ENCODE measurements around the gene ITM2C. TPM values are rescaled to one million over a fixed set of nuclear protein-coding genes. Genes with fewer than 3 reads are reported as not detected.

ITM2C gene
- total RNA-seq, 2 experiments from 2014 or later = 77.2 to 79.5 TPM

DNA sequence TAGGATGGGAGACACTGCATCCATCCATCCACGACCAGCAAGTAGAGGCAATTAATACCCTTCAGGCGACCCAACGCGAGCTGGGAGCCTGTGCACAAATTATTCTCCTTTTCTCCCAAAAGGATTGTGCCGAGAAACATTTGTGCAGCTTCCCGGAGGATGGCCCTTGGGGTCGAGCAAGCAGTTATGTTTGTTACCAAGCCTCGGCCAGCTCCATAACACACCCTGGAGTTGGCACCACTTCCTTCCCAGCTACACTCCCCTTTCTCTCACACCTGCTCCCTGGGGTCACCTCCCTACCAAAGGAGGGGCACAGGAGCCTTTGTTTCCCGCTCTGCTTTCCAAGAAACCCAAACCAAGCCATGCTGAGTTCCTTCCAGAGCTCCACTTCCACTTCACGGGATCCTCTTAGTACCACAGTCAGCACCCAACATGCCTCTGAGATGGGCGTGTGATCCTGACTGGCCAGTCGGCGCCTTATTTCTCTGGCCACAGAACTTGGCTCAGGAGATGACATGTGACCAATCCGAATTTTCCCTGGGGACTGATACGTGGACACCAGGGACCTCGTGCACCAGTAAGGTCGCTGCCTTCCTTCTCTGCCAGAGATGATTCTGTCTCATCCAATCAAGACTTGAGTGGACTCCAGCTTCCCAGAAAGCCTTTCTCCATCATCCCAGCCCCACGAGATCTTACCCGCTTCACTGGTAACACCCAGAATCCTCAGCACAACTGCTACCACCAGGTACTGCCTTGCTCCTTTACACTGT is 31.8 kb downstream of the ITM2C start:
- ChIA-PET CTCF (interaction anchor here (2.1 to 15.6 kb wide), 2 partner anchors 90 to 157 kb away, joined by 7 to 354 read pairs; no protein-coding TSS in a partner anchor), POLR2A (no interaction called here)

DNA sequence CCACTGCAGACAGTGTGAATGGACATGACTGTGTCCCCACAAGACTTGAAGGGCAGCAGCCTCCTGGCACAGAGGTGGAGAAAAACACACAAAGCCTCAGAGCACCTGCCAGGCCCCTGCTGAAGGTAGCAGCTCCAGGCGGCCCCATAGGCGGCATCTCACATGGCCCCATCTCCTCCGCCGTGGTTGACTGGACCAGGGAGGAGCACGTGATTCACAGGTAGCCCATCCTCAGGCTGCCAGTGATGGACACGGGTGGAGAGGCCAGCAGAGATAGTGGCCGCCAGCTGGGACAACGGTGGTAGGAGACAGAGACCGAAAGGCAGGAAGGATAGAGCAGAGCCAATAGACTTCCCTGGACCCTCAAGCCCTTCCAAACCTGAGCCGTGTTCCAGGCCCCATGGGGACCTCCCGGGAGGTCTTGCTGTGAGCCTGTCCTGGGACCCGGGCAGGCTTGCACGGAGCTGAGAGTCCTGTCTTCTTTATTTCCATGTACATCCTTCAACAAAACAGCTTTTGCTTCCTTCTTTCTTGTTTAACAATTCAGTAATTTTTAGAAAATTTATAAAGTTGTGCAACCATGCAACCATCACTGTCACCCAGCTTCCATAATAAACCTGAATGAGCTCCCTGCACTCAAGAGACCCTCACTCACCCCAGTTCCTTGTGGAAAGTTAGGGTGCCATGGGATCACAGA is 33.4 kb downstream of the ITM2C start:
- POLR2A ChIA-PET = interaction anchor here (1.0 to 1.3 kb wide), 2 partner anchors 12 to 87 kb away, joined by 3 read pairs; no protein-coding TSS in a partner anchor
- DNase-seq (no peak), ATAC-seq (no peak)
- no peak overlapping the region for H3K4me3 Mint-ChIP-seq
- no peaks in the 10 kb centered on the region for H3K36me3 Mint-ChIP-seq (ENCODE audit: low read depth)
- H3K27ac Mint-ChIP-seq = no peak overlapping the region
- no peaks in the 10 kb centered on the region for H3K27me3 Mint-ChIP-seq (ENCODE audit: low read depth)
- CTCF ChIA-PET = interaction anchor here (1.2 to 15.6 kb wide), 4 partner anchors 26 to 88 kb away, joined by 3 to 354 read pairs (median 9); no protein-coding TSS in a partner anchor
- peaks cover 30% of the 10 kb centered on the region for H3K4me1 Mint-ChIP-seq (ENCODE audit: low read depth)
- H3K9me3 Mint-ChIP-seq (ENCODE audit: insufficient read depth) = no peaks in the 10 kb centered on the region

More for the DNA sequence above, 31.8 kb downstream of the ITM2C start:
- ATAC-seq = no peak
- Mint-ChIP-seq H3K27me3 (ENCODE audit: low read depth) (peaks cover 2% of the 10 kb centered on the region), H3K4me1 (ENCODE audit: low read depth) (peaks cover 32% of the 10 kb centered on the region), H3K36me3 (ENCODE audit: low read depth) (no peaks in the 10 kb centered on the region), H3K9me3 (ENCODE audit: insufficient read depth) (no peaks in the 10 kb centered on the region), H3K27ac (no peak overlapping the region), H3K4me3 (no peak overlapping the region)
- DNase-seq = no peak

DNA sequence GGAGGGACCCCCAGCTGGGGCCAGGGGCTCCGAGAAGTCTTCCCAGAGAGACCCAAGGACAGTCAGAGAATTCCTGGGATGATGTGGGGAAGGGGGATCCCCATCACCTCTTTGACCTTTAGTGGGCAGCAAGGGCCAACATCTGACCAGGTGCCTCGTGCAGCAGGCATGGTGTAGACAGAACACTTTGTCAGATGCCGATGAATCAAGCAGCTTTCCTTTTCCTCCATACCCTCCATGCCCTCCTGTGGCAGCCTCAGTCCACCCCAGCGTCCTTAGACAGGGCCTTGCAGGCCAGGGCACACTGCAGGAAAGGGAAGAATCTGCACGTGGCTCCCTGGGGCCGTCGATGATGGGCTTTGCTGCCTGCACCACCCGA is 34.0 kb downstream of the ITM2C start:
- ChIA-PET CTCF (interaction anchor here (1.2 to 15.6 kb wide), 4 partner anchors 26 to 88 kb away, joined by 3 to 354 read pairs (median 9); no protein-coding TSS in a partner anchor), POLR2A (interaction anchor here (0.8 to 1.3 kb wide), 3 partner anchors 13 to 86 kb away, joined by 3 to 4 read pairs (median 3); no protein-coding TSS in a partner anchor)
- ATAC-seq = no peak
- peaks cover 30% of the 10 kb centered on the region for H3K4me1 Mint-ChIP-seq (ENCODE audit: low read depth)
- H3K9me3 Mint-ChIP-seq (ENCODE audit: insufficient read depth) = no peaks in the 10 kb centered on the region
- H3K27ac Mint-ChIP-seq = no peak overlapping the region
- H3K36me3 Mint-ChIP-seq (ENCODE audit: low read depth) = no peaks in the 10 kb centered on the region
- H3K4me3 Mint-ChIP-seq = no peak overlapping the region
- DNase-seq = no peak
- no peaks in the 10 kb centered on the region for H3K27me3 Mint-ChIP-seq (ENCODE audit: low read depth)

DNA sequence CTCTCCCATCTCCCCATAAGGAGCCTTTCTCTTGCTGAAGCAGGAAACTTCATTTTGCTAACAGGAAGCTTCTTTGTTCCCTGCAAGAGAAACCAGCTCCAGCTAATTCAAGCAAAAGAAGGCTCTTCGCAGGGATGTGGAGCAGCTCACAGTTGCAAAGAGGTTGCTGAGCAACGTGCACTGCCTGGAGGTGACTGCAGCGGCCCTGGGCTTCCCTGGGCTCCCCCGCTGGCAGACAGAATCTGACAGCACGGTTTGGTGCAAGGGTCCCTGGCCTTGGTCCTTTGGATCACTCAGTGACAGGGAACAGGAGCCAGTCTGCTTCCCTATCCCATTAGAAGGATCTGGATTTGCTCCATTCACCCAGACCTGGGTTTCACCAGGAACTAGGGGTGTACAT is 34.5 kb downstream of the ITM2C start:
- CTCF ChIA-PET = interaction anchor here (1.1 to 15.6 kb wide), 3 partner anchors 32 to 87 kb away, joined by 3 to 354 read pairs (median 14); no protein-coding TSS in a partner anchor
- H3K4me1 Mint-ChIP-seq (ENCODE audit: low read depth) = peaks cover 26% of the 10 kb centered on the region
- H3K27ac Mint-ChIP-seq = no peak overlapping the region
- no peak for DNase-seq
- H3K36me3 Mint-ChIP-seq (ENCODE audit: low read depth) = no peaks in the 10 kb centered on the region
- H3K9me3 Mint-ChIP-seq (ENCODE audit: insufficient read depth) = no peaks in the 10 kb centered on the region
- no peaks in the 10 kb centered on the region for H3K27me3 Mint-ChIP-seq (ENCODE audit: low read depth)
- no peak overlapping the region for H3K4me3 Mint-ChIP-seq
- ATAC-seq = no peak
- POLR2A ChIA-PET = interaction anchor here (0.8 to 1.3 kb wide), 2 partner anchors 28 to 86 kb away, joined by 3 to 4 read pairs; no protein-coding TSS in a partner anchor

DNA sequence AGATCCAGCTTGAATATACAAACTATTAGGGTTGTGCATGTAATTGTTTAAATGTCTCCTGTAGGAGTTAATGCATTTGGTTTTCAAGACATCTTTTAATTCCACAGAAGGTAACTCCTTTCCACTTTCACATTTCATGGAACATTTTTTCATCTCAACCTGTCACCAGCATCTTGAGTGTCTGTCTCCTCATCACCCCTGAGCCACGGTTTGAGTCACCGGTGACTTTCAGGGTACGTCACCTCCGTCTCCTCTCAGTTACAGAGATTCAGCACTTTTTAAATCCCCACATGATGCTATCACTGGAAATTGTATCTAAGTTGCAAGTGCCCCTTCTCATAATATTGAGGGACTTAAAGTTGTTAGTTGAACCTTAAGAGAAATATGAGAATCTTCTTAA is 35.0 kb downstream of the ITM2C start:
- no peak overlapping the region for H3K27ac Mint-ChIP-seq
- ATAC-seq (no peak), DNase-seq (no peak)
- ChIA-PET CTCF (interaction anchor here (1.1 to 15.6 kb wide), 5 partner anchors 25 to 94 kb away, joined by 3 to 354 read pairs (median 14); partner anchors contain the start of gene GPR55), POLR2A (interaction anchor here (0.8 kb wide), 1 partner anchor 27 kb away, joined by 4 read pairs; no protein-coding TSS in a partner anchor)
- H3K4me3 Mint-ChIP-seq = no peak overlapping the region
- no peaks in the 10 kb centered on the region for H3K9me3 Mint-ChIP-seq (ENCODE audit: insufficient read depth)
- H3K36me3 Mint-ChIP-seq (ENCODE audit: low read depth) = no peaks in the 10 kb centered on the region
- H3K4me1 Mint-ChIP-seq (ENCODE audit: low read depth) = peaks cover 25% of the 10 kb centered on the region
- H3K27me3 Mint-ChIP-seq (ENCODE audit: low read depth) = no peaks in the 10 kb centered on the region

DNA sequence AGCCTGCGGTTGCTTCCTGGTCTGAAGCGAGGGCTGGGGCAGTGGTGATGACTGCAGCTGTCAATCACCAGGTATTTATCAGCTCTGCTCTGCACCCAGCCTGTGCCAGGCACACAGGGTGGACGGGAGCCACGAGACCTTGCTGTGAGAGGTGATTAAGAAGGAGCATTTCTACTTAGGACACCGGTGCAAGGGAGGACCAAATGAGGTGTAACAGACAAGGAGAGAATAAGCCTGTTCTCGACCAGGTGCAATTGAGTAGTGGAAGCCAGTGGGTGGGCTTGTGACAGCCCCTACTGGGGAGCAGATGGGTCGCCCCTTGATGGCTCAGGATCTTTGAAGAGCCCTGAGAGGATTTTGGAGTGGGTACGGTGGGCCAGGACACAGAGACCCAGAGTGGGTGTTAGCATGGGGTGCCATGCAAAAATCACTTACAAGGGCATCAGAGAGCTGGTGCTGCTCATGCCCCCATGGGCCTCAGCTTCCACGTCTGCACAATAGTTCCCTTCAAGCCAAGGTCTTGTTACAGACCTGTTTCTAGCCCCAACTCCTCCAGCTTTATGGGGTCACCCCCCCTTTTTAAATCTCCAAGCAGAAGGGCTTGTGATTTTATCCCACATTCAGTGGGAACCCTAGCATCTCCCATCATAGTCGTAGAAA is 35.7 kb downstream of the ITM2C start:
- DNase-seq (no peak), ATAC-seq (no peak)
- ChIA-PET CTCF (interaction anchor here (0.9 to 15.6 kb wide), 7 partner anchors 24 to 152 kb away, joined by 3 to 354 read pairs (median 7); partner anchors contain the start of gene GPR55), POLR2A (no interaction called here)
- Mint-ChIP-seq H3K36me3 (ENCODE audit: low read depth) (peaks cover 2% of the 10 kb centered on the region), H3K9me3 (ENCODE audit: insufficient read depth) (no peaks in the 10 kb centered on the region), H3K4me1 (ENCODE audit: low read depth) (peaks cover 28% of the 10 kb centered on the region), H3K27me3 (ENCODE audit: low read depth) (no peaks in the 10 kb centered on the region), H3K4me3 (no peak overlapping the region), H3K27ac (no peak overlapping the region)

DNA sequence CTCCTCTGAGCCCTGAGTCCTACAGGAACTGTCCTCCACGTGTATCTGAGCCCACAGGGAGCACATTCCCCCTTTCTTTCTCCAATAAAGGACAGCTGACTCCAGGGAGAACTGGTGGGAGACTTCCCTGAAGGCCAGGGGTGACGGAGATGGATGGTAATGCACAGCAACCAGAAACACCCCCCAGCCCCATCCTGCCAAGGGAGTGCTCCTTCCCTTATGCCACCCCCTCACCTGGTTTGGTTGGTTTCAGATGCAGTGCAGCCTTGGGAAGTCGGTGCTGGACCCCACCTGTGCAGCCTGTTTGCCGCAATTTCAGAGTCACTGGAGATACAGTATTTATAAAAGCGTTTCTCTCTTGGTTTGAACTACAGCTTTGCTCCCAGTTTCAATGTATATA is 36.3 kb downstream of the ITM2C start:
- H3K27ac Mint-ChIP-seq = no peak overlapping the region
- H3K4me1 Mint-ChIP-seq (ENCODE audit: low read depth) = peaks cover 32% of the 10 kb centered on the region
- CTCF ChIA-PET = interaction anchor here (0.9 to 15.6 kb wide), 6 partner anchors 24 to 152 kb away, joined by 3 to 354 read pairs (median 10); partner anchors contain the start of gene GPR55
- DNase-seq (no peak), ATAC-seq (no peak)
- no peaks in the 10 kb centered on the region for H3K27me3 Mint-ChIP-seq (ENCODE audit: low read depth)
- peaks cover 4% of the 10 kb centered on the region for H3K36me3 Mint-ChIP-seq (ENCODE audit: low read depth)
- no peaks in the 10 kb centered on the region for H3K9me3 Mint-ChIP-seq (ENCODE audit: insufficient read depth)
- POLR2A ChIA-PET = no interaction called here
- no peak overlapping the region for H3K4me3 Mint-ChIP-seq

DNA sequence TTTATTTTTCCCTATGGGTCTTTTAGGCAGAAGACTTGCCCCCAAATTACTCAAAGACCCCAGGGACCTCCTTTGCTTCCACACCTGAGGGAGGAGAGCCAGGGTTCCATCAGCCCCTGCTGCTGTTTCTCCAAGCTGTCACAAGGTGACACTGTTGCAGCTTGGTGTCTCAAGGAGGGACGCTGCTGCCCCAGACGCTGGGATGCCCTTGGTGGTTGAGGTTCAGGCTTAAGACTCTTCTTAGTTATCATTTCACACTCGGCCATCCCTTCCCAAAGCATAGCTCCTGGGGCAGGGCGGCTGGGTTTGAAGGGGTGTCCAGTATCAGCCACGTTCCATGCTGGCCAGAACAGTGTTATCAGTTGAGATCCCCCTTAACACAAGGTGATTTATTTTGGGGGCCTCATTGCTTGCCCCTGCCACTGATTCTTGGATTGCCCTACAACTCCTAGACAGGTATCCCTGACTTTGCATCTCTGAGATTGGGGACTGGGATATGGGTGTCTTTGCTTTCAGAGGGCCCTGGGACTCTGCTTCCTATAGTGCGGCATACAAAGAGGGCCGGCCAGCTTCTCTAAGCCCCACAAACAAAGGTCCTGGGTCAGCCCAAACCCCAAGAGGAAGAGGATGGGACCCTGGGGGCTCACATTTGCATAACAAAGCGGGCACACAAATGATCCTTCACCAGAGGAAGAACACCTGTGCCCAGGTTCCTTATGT is 37.6 kb downstream of the ITM2C start:
- Mint-ChIP-seq H3K27me3 (ENCODE audit: low read depth) (no peaks in the 10 kb centered on the region), H3K36me3 (ENCODE audit: low read depth) (peaks cover 7% of the 10 kb centered on the region), H3K4me3 (no peak overlapping the region), H3K4me1 (ENCODE audit: low read depth) (peaks cover 37% of the 10 kb centered on the region), H3K9me3 (ENCODE audit: insufficient read depth) (no peaks in the 10 kb centered on the region), H3K27ac (no peak overlapping the region)
- ChIA-PET CTCF (interaction anchor here (0.7 to 15.6 kb wide), 21 partner anchors 9 to 201 kb away, joined by 3 to 354 read pairs (median 7); partner anchors contain the start of genes GPR55 and ITM2C), POLR2A (interaction anchor here (0.7 to 1.2 kb wide), 3 partner anchors 25 to 85 kb away, joined by 3 to 4 read pairs (median 3); partner anchors contain the start of gene ITM2C)
- DNase-seq (peak; percentile 75), ATAC-seq (peak; percentile 52)

DNA sequence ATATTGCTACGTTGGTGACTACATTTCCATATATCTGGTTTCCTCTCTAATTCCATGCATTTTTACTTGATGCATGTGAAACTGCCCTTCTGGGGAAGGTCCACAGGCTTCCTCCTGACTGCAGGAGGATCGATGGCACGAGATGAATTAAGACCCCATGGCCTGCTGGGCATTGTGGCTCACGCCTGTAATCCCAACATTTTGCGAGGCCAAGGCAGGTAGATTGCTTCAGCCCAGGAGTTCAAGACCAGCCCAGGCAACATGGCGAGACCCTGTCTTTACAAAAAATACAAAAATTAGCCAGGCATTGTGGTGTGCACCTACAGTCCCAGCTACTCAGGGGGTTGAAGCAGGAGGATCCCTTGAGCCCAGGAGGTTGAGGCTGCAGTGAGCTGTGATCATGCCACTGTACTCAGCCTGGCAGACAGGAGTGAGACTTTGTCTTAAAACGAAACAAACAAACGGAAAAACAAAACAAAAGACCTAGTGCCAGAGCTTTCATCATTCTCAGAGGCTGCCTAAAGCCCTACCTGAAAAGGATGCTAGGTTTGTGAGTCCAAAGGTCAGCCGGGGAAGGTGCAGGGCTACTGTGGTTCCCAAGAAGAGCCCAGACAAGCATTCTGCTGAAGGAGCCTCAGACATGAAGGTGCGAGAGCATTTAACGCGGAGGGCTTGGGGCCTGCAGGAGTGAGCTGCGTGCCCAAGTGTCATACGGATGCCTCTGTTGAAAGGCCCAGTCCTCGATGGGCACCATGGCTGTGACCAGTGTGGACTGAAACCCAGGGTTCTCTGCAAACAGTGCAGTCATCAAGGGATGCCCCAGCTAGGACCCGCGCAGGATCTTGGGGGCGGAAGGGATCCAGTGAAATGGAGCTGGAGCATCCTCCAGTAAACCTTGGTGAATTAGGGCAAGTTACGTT is 38.7 kb downstream of the ITM2C start:
- no peak for DNase-seq
- H3K4me3 Mint-ChIP-seq = no peak overlapping the region
- H3K27ac Mint-ChIP-seq = no peak overlapping the region
- ChIA-PET CTCF (interaction anchor here (0.8 to 15.6 kb wide), 14 partner anchors 10 to 154 kb away, joined by 3 to 354 read pairs (median 8); partner anchors contain the start of genes GPR55 and ITM2C), POLR2A (interaction anchor here (1.2 to 2.4 kb wide), 3 partner anchors 22 to 85 kb away, joined by 3 to 11 read pairs (median 5); partner anchors contain the start of genes GPR55 and ITM2C)
- H3K27me3 Mint-ChIP-seq (ENCODE audit: low read depth) = no peaks in the 10 kb centered on the region
- H3K9me3 Mint-ChIP-seq (ENCODE audit: insufficient read depth) = no peaks in the 10 kb centered on the region
- peaks cover 42% of the 10 kb centered on the region for H3K4me1 Mint-ChIP-seq (ENCODE audit: low read depth)
- peaks cover 12% of the 10 kb centered on the region for H3K36me3 Mint-ChIP-seq (ENCODE audit: low read depth)
- ATAC-seq = no peak

Data from activated CD8-positive, alpha-beta T cell treated with anti-CD3 and anti-CD28 coated beads, Interleukin-2, amount 10 ng/mL, durations not matched to agents 7 days and 5 days (primary cell).